Caco-2 (cell line): ENCODE data around the gene SYT9. TPM values are rescaled to one million over a fixed set of nuclear protein-coding genes. Genes with fewer than 3 reads are reported as not detected.

Experiments
- BruUV-seq: library from RNA; stranded (reverse); fragments of 400-500 nt; replicated peaks from 2 replicates; lab custom pipeline; 2021; lab: Mats Ljungman, UMichigan
- CTCF ChIA-PET: fragments of 300-600 bp; sonication (Branson Sonifier 250); formaldehyde crosslinking; loops from one replicate; lab custom pipeline; 2022; ENCODE audit warnings: antibody characterized with exemption; lab: Charles Lee
- POLR2A ChIA-PET: fragments of 300-600 bp; sonication (Branson Sonifier 250); formaldehyde crosslinking; loops from one replicate; lab custom pipeline; 2022; ENCODE audit warnings: antibody characterized with exemption; lab: Charles Lee
- DNase-seq, 2 experiments: peaks; one replicate each; pipeline versions ENCODE4 v3.0.0 to v3.0.0-alpha.2; 2020 to 2022
- H3K27me3 ChIP-seq: replicated peaks from 2 replicates; pipeline ENCODE4 v1.6.0; 2011; ENCODE audit warnings: low read length; ENCODE audit not compliant: control insufficient read depth, insufficient read depth
- H3K36me3 ChIP-seq: 2 replicates; pipeline ENCODE4 v1.5.1; 2011; ENCODE audit warnings: low read length; ENCODE audit not compliant: control insufficient read depth, insufficient read depth
- H3K4me1 ChIP-seq: fragments of 250-450 bp; sonication (Bioruptor Pico); 2 replicates; pipeline ENCODE4 v1.5.1; 2020; ENCODE audit warnings: mild to moderate bottlenecking
- H3K4me3 ChIP-seq: 2 replicates; pipeline ENCODE4 v1.5.1; 2011; ENCODE audit warnings: low read depth, mild to moderate bottlenecking, control low read depth, low read length
- H3K9me3 ChIP-seq: fragments of 250-450 bp; sonication (Bioruptor Pico); 2 replicates; pipeline ENCODE4 v1.5.1; 2020; ENCODE audit warnings: mild to moderate bottlenecking, moderate library complexity
- H3K27ac Mint-ChIP-seq: one replicate; pipeline ENCODE4 v1.8.0; 2022; ENCODE audit warnings: mixed read lengths; ENCODE audit not compliant: unreplicated experiment
- H3K27me3 Mint-ChIP-seq: one replicate; pipeline ENCODE4 v1.8.0; 2022; ENCODE audit warnings: mixed read lengths; ENCODE audit not compliant: insufficient read depth, unreplicated experiment
- H3K36me3 Mint-ChIP-seq: one replicate; pipeline ENCODE4 v1.8.0; 2022; ENCODE audit warnings: mild to moderate bottlenecking, mixed read lengths; ENCODE audit not compliant: insufficient read depth, unreplicated experiment
- H3K4me1 Mint-ChIP-seq: one replicate; pipeline ENCODE4 v1.8.0; 2022; ENCODE audit warnings: low read depth, mixed read lengths; ENCODE audit not compliant: unreplicated experiment
- H3K4me3 Mint-ChIP-seq: one replicate; pipeline ENCODE4 v1.8.0; 2022; ENCODE audit warnings: mild to moderate bottlenecking, moderate library complexity, mixed read lengths; ENCODE audit not compliant: unreplicated experiment
- H3K9me3 Mint-ChIP-seq: one replicate; pipeline ENCODE4 v1.8.0; 2022; ENCODE audit warnings: mixed read lengths; ENCODE audit not compliant: unreplicated experiment
- CTCF ChIP-seq, 2 experiments: fragments of 200-600 bp in 1 of 2; IDR thresholded peaks; 1 replicate in 1 of 2; 2 replicates in 1 of 2; pipeline versions ENCODE4 v1.5.1 to v1.8.0; 2011 to 2022; ENCODE audit warnings: antibody characterized with exemption in 1 of 2, control low read depth in 1 of 2, inconsistent platforms in 1 of 2, low read depth in 1 of 2, low read length in 1 of 2, mild to moderate bottlenecking in 1 of 2, moderate library complexity in 1 of 2; ENCODE audit not compliant: insufficient read depth in 1 of 2, severe bottlenecking in 1 of 2, unreplicated experiment in 1 of 2
- intact Hi-C: fragments of 100-400 bp; cut with micrococcal nuclease; formaldehyde crosslinking; loops from one replicate; pipeline ENCODE4 v1.10.0; 2022; ENCODE audit not compliant: unreplicated experiment
- total RNA-seq: library from RNA; stranded (reverse); gene quantifications from 2 replicates; pipeline ENCODE4 v1.2.3, GENCODE V29; 2022

Gene SYT9
- total RNA-seq, 1 experiment from 2014 or later: not detected

GRCh38 chr11:7501894-7502293, 250.2 kb downstream of the SYT9 start:
- H3K27ac Mint-ChIP-seq: no peak overlapping the region
- TF ChIP-seq CTCF (IDR thresholded peaks at IDR 0.05; ENCODE audit: insufficient read depth in 1 of 2, low read depth in 1 of 2, low read length in 1 of 2, severe bottlenecking in 1 of 2, unreplicated experiment in 1 of 2): no peak

GRCh38 chr11:7506243-7506642, 254.5 kb downstream of the SYT9 start:
- no TSS peak for BruUV-seq
- Mint-ChIP-seq H3K9me3 (no peaks in the 10 kb centered on the region), H3K27ac (no peak overlapping the region), H3K4me3 (no peak overlapping the region), H3K36me3 (no peaks in the 10 kb centered on the region), H3K27me3 (no peaks in the 10 kb centered on the region), H3K4me1 (peaks cover 4% of the 10 kb centered on the region)
- ChIA-PET CTCF (no interaction called here), POLR2A (no interaction called here)
- intact Hi-C loops: no loop called here
- H3K36me3 ChIP-seq: no peaks in the 10 kb centered on the region
- no peaks in the 10 kb centered on the region for H3K9me3 ChIP-seq
- no peak for DNase-seq
- no peak overlapping the region for H3K4me3 ChIP-seq
- no peaks in the 10 kb centered on the region for H3K27me3 ChIP-seq
- no peak for TF ChIP-seq CTCF (IDR thresholded peaks at IDR 0.05; ENCODE audit: insufficient read depth in 1 of 2, low read depth in 1 of 2, low read length in 1 of 2, severe bottlenecking in 1 of 2, unreplicated experiment in 1 of 2)
- no peaks in the 10 kb centered on the region for H3K4me1 ChIP-seq

More at GRCh38 chr11:7501894-7502293, 250.2 kb downstream of the SYT9 start:
- H3K36me3 Mint-ChIP-seq: no peaks in the 10 kb centered on the region
- ChIA-PET POLR2A (no interaction called here), CTCF (no interaction called here)
- Histone ChIP-seq H3K9me3 (no peaks in the 10 kb centered on the region), H3K4me1 (no peaks in the 10 kb centered on the region), H3K27me3 (no peaks in the 10 kb centered on the region), H3K36me3 (no peaks in the 10 kb centered on the region), H3K4me3 (no peak overlapping the region)
- peaks cover 2% of the 10 kb centered on the region for H3K27me3 Mint-ChIP-seq
- no peaks in the 10 kb centered on the region for H3K4me1 Mint-ChIP-seq
- no peaks in the 10 kb centered on the region for H3K9me3 Mint-ChIP-seq
- DNase-seq: no peak
- intact Hi-C loops: no loop called here
- no peak overlapping the region for H3K4me3 Mint-ChIP-seq
- no TSS peak for BruUV-seq

GRCh38 chr11:7508087-7508486, 256.4 kb downstream of the SYT9 start:
- Histone ChIP-seq H3K9me3 (no peaks in the 10 kb centered on the region), H3K27me3 (no peaks in the 10 kb centered on the region), H3K36me3 (no peaks in the 10 kb centered on the region), H3K4me3 (no peak overlapping the region), H3K4me1 (0 out of 2 replicates have a peak, but pooled peaks cover 5% of the 10 kb centered on the region)
- no peaks in the 10 kb centered on the region for H3K9me3 Mint-ChIP-seq
- no TSS peak for BruUV-seq
- no peak for DNase-seq
- no peak overlapping the region for H3K4me3 Mint-ChIP-seq
- intact Hi-C loops: no loop called here
- no peaks in the 10 kb centered on the region for H3K36me3 Mint-ChIP-seq
- ChIA-PET POLR2A (no interaction called here), CTCF (interaction anchor here (1.0 kb wide), 2 partner anchors 184 to 479 kb away, joined by 3 to 4 read pairs; partner anchors contain the start of gene EIF3F)
- H3K27me3 Mint-ChIP-seq: no peaks in the 10 kb centered on the region
- no peak for TF ChIP-seq CTCF (IDR thresholded peaks at IDR 0.05; ENCODE audit: insufficient read depth in 1 of 2, low read depth in 1 of 2, low read length in 1 of 2, severe bottlenecking in 1 of 2, unreplicated experiment in 1 of 2)
- no peak overlapping the region for H3K27ac Mint-ChIP-seq
- peaks cover 6% of the 10 kb centered on the region for H3K4me1 Mint-ChIP-seq
